Transverse colon (tissue), 4 donors: ENCODE data around the gene ESYT1. TPM values are rescaled to one million over a fixed set of nuclear protein-coding genes. Genes with fewer than 3 reads are reported as not detected.

Source experiments
- DNase-seq: peaks from one replicate; pipeline ENCODE4 v3.0.0-alpha.2; 2019
- H3K27ac ChIP-seq, 4 donors: fragments of 200-600 bp; sonication (generic); 2 replicates each; pipeline ENCODE4 v1.5.1; 2016 to 2018; ENCODE audit warnings: inconsistent platforms in 4 of 4
- H3K27me3 ChIP-seq: fragments of 200-600 bp; sonication (generic); 2 replicates; pipeline ENCODE4 v1.5.1; 2017; ENCODE audit warnings: inconsistent platforms
- H3K36me3 ChIP-seq, 4 donors: fragments of 200-600 bp; sonication (generic); 2 replicates each; pipeline ENCODE4 v1.5.1; 2017 to 2019; ENCODE audit warnings: inconsistent platforms in 4 of 4
- H3K4me1 ChIP-seq, 4 donors: fragments of 200-600 bp; sonication (generic); 2 replicates each; pipeline ENCODE4 v1.5.1; 2017 to 2020; ENCODE audit warnings: inconsistent platforms in 4 of 4
- H3K4me3 ChIP-seq, 4 donors: fragments of 200-600 bp; sonication (generic); 1 replicate in 1 of 4; 2 replicates in 3 of 4; pipeline versions ENCODE4 v1.5.1 to v1.6.1; 2017 to 2019; ENCODE audit warnings: inconsistent platforms in 4 of 4
- H3K9me3 ChIP-seq, 2 donors: fragments of 200-600 bp; sonication (generic); 2 replicates each; pipeline ENCODE4 v1.5.1; 2017 to 2019; ENCODE audit warnings: inconsistent platforms in 2 of 2
- CTCF ChIP-seq, 5 experiments: fragments of 200-600 bp in 3 of 5; fragments of 450-650 bp in 2 of 5; sonication (generic) in 3 of 5; IDR thresholded peaks; 1 replicate in 2 of 5; 2 replicates in 3 of 5; pipeline ENCODE4 v1.5.1; 2016 to 2017; ENCODE audit warnings: antibody characterized with exemption in 5 of 5, inconsistent platforms in 3 of 5, mild to moderate bottlenecking in 2 of 5, moderate library complexity in 1 of 5
- EP300 ChIP-seq: sonication (generic); formaldehyde crosslinking; IDR thresholded peaks from one replicate; pipeline ENCODE4 v1.6.1; 2017; ENCODE audit warnings: antibody characterized with exemption, low read depth
- POLR2A ChIP-seq: fragments of 450-650 bp; IDR thresholded peaks from one replicate; pipeline ENCODE4 v1.6.1; 2016; ENCODE audit warnings: antibody characterized with exemption, mild to moderate bottlenecking, moderate library complexity
- POLR2AphosphoS5 ChIP-seq, 3 donors: sonication (generic); formaldehyde crosslinking; IDR thresholded peaks; one replicate each; pipeline ENCODE4 v1.6.1; 2016; ENCODE audit warnings: antibody characterized with exemption in 3 of 3
- WGBS, 2 donors: methylation state at CpG; one replicate each; pipeline ENCODE4 v1.1.5; 2018; ENCODE audit warnings: low coverage in 1 of 2; 5-methylcytosine and 5-hydroxymethylcytosine counted together
- in situ Hi-C, 4 donors: fragments of 200-750 bp; cut with MboI; loops; one replicate each; pipeline versions ENCODE4 v1.15.0 to v1.15.1; 2017; ENCODE audit warnings: low sequenced_read_pairs in 3 of 4, low pct_ligation_motif_present in 1 of 4, low pct_unique_long_range_greater_than_20kb in 1 of 4
- intact Hi-C: fragments of 100-400 bp; cut with DNase I; formaldehyde crosslinking; loops from one replicate; pipeline ENCODE4 v1.15.1; 2023; ENCODE audit warnings: low total_unique reads
- total RNA-seq, 4 donors: library from RNA; depleted of rRNA; stranded (reverse); fragments of >200 nt; gene quantifications; one replicate each; pipeline ENCODE4 v1.1.0, GENCODE V29; 2016

The ESYT1 gene
- total RNA-seq, 4 donors from 2014 or later = 94.2 to 133 (median 97.9) TPM

GRCh38 chr12:56188778-56189098, 60.7 kb downstream of the ESYT1 start:
- WGBS, 2 donors = 1% methylated on average over 15 of the region's 17 CpGs; no CpG with 5 or more reads in 1 of the 2 donors
- DNase-seq = no peak
- peak overlapping the region; percentile 95 to 100 (median 99) for H3K27ac ChIP-seq
- H3K4me1 ChIP-seq = peaks cover 12 to 28% (median 22%) of the 10 kb centered on the region in 4 donors
- intact Hi-C loops = loop anchor here (2.0 kb wide), 1 partner anchor 70 kb away; the partner anchor contains the start of gene ZC3H10
- in situ Hi-C loops = loop anchor here in 2 of 4 donors (5.0 to 10.0 kb wide), 2 partner anchors 56 to 64 kb away; partner anchors contain the start of gene ESYT1 (in 1 of the 2)
- no peaks in the 10 kb centered on the region for H3K9me3 ChIP-seq
- peak overlapping the region; percentile 87 to 99 (median 98) for H3K4me3 ChIP-seq
- TF ChIP-seq POLR2A = no peak
- no peak for TF ChIP-seq EP300
- no peak for TF ChIP-seq CTCF (IDR thresholded peaks at IDR 0.05)
- H3K27me3 ChIP-seq = no peaks in the 10 kb centered on the region
- H3K36me3 ChIP-seq = peaks cover 0 to 23% (median 9%) of the 10 kb centered on the region in 4 donors

- DNase-seq = peak; percentile 94
- peak within 1 kb of the TSS; percentile 87 to 99 (median 98) for H3K4me3 ChIP-seq
- in situ Hi-C loops (loop anchor here in 2 of 4 donors (5.0 to 10.0 kb wide), 2 partner anchors 57 to 65 kb away; partner anchors contain the start of gene ESYT1 (in 1 of the 2)), intact Hi-C loops (loop anchor here (2.0 kb wide), 1 partner anchor 71 kb away; the partner anchor contains the start of gene ZC3H10)
- H3K27ac ChIP-seq = peak within 1 kb of the TSS; percentile 95 to 100 (median 99)
- H3K4me1 ChIP-seq = peaks cover 12 to 28% (median 22%) of the 10 kb centered on the region in 4 donors
- no peaks in the 10 kb centered on the region for H3K9me3 ChIP-seq
- TF ChIP-seq CTCF (IDR thresholded peaks at IDR 0.05) (peak; percentile 65 to 82 (median 74)), POLR2A (peak; percentile 56), POLR2AphosphoS5 (IDR thresholded peaks at IDR 0.05) (peak; percentile 58 to 77 (median 67)), EP300 (no peak)
- no peaks in the 10 kb centered on the region for H3K27me3 ChIP-seq
- 0% methylated on average over 57 of the region's 93 CpGs; no CpG with 5 or more reads in 1 of the 2 donors for WGBS, 2 donors
- H3K36me3 ChIP-seq = peaks cover 0 to 18% (median 7%) of the 10 kb centered on the region in 4 donors
These were observed 61.2 kb downstream of the ESYT1 start, which contains the start of gene SMARCC2 for GRCh38 chr12:56189099-56189917. SMARCC2 (minus strand) TSS chr12:56189483; CDS start chr12:56189461, 22 bp downstream.

- Histone ChIP-seq H3K27me3 (no peaks in the 10 kb centered on the region), H3K9me3 (no peaks in the 10 kb centered on the region), H3K4me3 (peak overlapping the region; percentile 68 to 99 (median 92)), H3K36me3 (peaks cover 0 to 10% (median 4%) of the 10 kb centered on the region in 4 donors), H3K4me1 (peaks cover 12 to 28% (median 22%) of the 10 kb centered on the region in 4 donors), H3K27ac (peak overlapping the region; percentile 95 to 100 (median 99))
- DNase-seq = peak; percentile 86
- intact Hi-C loops = loop anchor here (2.0 kb wide), 1 partner anchor 71 kb away; the partner anchor contains the start of gene ZC3H10
- WGBS, 2 donors = 1 to 2% methylated on average over 27 to 42 of the region's 42 CpGs
- in situ Hi-C loops = loop anchor here in 3 of 4 donors (5.0 to 10.0 kb wide), 4 partner anchors 58 to 277 kb away; partner anchors contain the start of genes SPRYD4 (in 2 of the 3) and ESYT1 (in 1 of the 3)
- TF ChIP-seq EP300 (no peak), POLR2AphosphoS5 (IDR thresholded peaks at IDR 0.05) (no peak), CTCF (IDR thresholded peaks at IDR 0.05) (peak in 1 of 5 experiments; percentile 22), POLR2A (peak; percentile 31)
These were observed 62.0 kb downstream of the ESYT1 start for GRCh38 chr12:56189918-56190694.
